Putamen (tissue), 1 donor: Measurements from ENCODE around the gene GJA1.
"Not testable (repeated sequence)": the region's sequence is repeated elsewhere in the genome, so short reads cannot be mapped to it uniquely, and the experiment has no call there.

Experiments used
- DNase-seq: peaks from one replicate; pipeline ENCODE4 v3.0.0-alpha.2; 2016; ENCODE audit warnings: low spot score

GJA1 gene

DNA sequence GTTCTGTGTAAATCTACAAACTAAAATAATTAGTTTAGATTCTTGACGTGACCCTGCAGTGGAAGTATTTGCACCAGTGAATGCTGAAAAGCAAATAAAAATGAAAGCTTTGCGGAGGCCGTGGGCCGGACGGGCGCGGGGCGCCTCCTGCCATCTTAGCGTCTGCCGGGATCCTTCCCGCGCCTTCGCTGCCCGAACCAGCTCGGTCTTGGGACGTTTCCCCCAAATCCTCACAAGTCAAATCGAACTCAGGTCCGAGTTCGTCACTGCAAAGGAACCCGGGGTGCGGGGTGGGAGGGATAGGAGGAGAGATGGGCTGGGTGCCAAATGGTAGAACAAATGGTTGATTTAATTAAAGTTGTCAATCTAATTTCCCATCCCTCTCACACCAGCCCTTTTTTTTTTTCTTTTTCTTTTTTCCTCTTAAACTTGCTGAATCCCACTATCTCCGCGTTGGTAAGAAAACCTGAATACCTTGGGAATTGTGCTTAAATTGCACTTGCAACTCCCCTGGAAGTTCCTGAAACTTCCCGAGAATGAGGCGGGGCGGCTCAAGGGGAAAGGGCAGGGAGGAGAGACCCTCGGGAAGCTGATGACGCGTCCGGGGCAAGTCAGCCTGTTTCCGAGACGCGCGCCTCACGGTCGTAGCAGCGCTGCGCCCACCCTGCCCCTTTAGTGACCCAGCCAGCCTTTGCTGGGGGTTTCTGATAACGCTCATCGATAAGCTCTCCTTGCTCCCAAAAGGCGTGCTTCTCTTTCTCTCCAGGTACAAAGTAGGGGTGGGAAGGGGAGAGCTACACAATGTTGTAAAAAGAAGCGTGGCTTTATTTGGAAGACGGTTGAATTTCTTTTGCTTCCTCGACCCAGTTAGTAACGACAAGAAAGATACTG is 1.8 kb downstream of the GJA1 start:
- DNase-seq, result no peak

DNA sequence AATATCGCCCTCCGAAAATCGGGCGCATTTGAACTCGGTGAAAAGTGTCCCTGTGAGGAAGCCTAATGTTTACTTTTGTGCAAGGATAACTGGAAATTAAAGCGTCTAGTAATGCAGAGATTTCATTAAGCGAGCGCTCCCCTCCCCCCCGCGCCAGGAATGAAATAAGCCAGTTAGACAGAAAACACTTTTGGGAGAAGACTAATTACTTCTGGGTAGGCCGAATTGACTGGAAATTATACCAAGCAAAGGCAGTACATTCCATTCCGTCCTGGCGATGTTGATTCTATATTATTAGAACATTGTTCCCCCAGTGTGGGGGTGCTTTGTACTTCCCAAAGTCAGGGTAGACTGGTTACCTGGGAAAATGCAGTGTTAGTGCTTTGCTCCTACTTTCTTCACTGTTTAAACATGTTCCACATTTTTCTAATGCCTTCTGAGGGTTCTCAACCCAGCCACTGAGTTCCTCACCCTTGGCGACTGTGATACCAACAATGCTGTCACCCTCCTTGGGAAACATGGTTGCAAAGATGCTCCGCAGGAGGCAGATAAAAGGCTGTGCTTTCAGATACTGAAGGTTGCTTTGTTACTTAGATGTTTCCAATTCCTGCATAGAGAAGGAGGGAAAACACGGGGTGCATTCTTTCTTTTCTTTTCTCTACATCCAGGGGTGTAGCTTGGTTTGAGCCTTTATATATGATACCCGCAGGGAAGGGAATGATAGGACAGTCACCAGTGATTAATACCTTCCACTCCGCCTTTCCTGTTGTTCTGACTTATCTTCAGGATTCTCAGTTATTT is 2.6 kb downstream of the GJA1 start:
- DNase-seq, result no peak

DNA sequence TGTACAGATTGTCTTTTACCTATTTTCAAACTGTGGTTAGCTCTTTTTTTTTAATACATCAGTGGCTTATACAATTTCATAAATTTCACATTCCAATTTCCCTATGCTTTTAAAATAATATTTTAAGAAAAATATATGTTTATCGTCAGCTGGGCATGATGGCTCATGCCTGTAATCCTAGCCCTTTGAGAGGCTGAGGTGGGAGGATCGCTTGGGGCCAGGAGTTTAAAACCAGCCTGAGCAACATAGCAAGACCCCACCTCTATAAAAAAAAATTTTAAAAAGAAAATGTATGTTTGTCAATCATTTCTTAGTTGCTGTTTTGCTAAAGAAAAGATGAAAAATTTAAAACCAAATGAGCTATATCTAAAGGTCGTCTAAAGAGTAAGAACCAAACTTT is 3.4 kb downstream of the GJA1 start:
- no peak for DNase-seq

DNA sequence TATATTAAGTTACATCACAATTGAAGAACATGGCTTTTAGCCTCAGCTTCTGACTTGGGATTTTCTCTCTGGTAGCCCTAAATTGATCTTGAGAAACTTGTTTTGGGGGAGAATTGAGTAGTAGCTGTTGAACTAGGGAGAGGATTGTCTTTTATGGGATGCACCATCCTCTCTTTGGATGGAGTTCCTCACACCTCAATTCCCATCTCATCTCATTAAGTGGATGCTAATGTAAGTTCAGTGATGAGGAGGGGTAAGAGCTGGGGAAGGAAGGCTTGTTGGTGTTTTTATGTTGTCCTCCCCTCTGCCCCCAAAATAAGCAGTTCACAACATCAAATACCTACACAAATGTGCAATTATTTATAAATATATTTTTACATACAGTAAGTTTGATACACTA is 4.0 kb downstream of the GJA1 start:
- no peak for DNase-seq

GRCh38 chr6:121439926-121440325 is 4.5 kb downstream of the GJA1 start:
- DNase-seq, result no peak

DNA sequence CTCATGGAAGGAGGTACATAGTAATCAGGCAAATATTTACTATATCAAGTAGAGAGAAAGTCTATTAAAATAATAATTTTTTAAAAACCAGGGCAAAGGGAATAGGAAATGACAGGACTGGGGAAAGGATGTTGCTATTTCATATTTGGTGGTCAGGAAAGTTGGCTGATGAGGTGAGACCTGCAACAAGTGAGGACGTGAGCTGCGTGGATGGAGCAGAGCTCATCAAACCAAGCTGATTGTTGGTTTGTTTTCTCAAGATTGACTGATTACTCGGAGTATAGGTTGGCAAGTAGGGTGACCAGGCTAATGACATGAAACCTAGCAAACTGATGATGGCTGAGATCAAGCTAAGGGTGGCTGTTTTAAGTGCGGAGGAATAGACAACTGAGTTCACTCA is 6.0 kb downstream of the GJA1 start:
- DNase-seq, result no peak

- DNase-seq, result no peak
These were observed 7.1 kb downstream of the GJA1 start for GRCh38 chr6:121442576-121442975.

- no peak for DNase-seq
These were observed 8.6 kb downstream of the GJA1 start for GRCh38 chr6:121443971-121444541.

DNA sequence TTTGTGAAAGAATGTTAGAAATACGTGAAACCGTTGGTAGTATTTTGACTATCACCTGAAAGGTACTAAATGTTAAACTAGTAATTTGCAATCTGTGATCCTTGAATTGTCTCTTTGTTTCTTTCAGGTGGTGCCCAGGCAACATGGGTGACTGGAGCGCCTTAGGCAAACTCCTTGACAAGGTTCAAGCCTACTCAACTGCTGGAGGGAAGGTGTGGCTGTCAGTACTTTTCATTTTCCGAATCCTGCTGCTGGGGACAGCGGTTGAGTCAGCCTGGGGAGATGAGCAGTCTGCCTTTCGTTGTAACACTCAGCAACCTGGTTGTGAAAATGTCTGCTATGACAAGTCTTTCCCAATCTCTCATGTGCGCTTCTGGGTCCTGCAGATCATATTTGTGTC is 11.3 kb downstream of the GJA1 start:
- not testable (repeated sequence) for DNase-seq

- DNase-seq, result not testable (repeated sequence)
These were observed 12.3 kb downstream of the GJA1 start for GRCh38 chr6:121447746-121448145.

GRCh38 chr6:121448528-121448927 is 13.1 kb downstream of the GJA1 start:
- DNase-seq, result not testable (repeated sequence)

GRCh38 chr6:121449331-121449730 is 13.9 kb downstream of the GJA1 start:
- no peak for DNase-seq

GRCh38 chr6:121450242-121450641 is 14.8 kb downstream of the GJA1 start:
- DNase-seq, result no peak

- no peak for DNase-seq
These were observed 15.8 kb downstream of the GJA1 start for GRCh38 chr6:121451250-121451649.

DNA sequence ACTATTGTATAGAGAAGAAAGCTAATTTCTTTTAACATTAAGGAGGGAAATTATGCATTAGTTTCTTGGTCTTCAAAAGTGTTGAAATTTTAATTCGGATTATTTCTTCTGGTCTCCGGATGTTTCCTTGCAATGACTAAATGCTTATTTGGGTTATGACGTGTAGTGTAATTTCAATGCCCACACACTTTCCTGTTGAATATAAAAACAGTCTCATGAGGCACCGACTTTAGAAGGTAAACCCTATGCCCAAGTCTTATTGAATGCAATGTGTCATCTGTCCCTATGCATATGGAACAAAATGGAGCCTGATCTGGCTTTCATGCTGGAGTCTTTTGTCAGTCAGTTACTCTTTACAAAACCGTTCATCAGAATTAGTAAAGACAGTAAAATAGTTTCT is 17.7 kb downstream of the GJA1 start:
- DNase-seq, result no peak

GRCh38 chr6:121460170-121460569 is 24.7 kb downstream of the GJA1 start:
- no peak for DNase-seq

DNA sequence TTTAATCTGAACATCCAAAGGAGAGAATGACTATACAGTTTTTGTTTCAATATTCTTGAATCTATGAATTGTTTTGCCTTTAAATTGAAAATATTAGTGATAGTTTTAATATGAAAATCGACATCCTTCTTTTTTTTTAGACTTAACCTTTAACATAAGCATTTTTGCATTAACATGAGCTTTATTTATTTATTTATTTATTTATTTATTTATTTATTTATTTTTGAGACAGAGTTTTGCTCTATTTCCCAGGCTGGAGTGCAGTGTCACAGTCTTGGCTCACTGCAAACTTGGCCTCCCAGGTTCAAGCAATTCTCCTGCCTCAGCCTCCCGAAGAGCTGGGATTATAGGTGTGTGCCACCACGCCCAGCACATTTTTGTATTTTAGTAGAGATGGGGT is 27.6 kb downstream of the GJA1 start:
- DNase-seq, result no peak

- no peak for DNase-seq
These were observed 29.7 kb downstream of the GJA1 start for GRCh38 chr6:121465101-121465500.

DNA sequence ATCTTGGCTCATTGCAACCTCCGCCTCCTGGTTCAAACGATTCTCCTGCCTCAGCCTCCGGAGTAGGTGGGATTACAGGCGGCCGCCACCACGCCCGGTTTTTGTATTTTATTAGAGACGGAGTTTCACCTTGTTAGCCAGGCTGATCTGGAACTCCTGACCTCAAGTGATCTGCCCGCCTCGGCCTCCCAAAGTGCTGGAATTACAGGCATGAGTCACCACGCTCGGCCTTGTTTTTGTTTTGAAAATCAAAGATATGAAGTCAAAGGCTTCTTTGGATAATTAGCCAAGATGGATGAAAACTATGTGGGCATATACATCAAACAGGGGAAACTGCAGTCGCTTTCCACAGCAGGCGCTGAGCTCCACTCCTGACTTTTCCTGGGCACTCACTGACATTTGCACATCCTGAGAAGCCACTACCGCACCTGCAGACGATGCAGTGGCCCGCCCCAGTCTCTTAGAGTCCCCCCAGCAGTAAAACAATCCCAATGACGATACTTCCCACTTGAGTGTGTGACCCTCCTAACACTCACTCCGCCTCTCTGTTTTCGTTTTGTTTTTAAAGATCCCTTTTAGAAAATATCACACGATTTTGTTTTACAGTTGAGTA is 44.1 kb downstream of the GJA1 start:
- no peak for DNase-seq

GRCh38 chr6:121480099-121480713 is 44.8 kb downstream of the GJA1 start:
- DNase-seq, result no peak

- DNase-seq, result no peak
These were observed 46.7 kb downstream of the GJA1 start for GRCh38 chr6:121482004-121482693.
